Esophagus squamous epithelium (tissue), 4 donors: ENCODE results near the gene STMP1.

Experiments used
- POLR2A ChIP-seq, 4 donors: fragments of 450-650 bp; IDR thresholded peaks; one replicate each; pipeline ENCODE4 v1.6.1; 2017; ENCODE audit warnings: antibody characterized with exemption in 4 of 4, mild to moderate bottlenecking in 4 of 4, moderate library complexity in 3 of 4
- TF ChIP-seq, protein P1 (sequence below), 6 experiments: fragments of 450-650 bp in 4 of 6; fragments of 200-600 bp in 2 of 6; sonication (generic) in 2 of 6; IDR thresholded peaks; one replicate each; pipeline ENCODE4 v1.5.1; 2016 to 2019; ENCODE audit warnings: antibody characterized with exemption in 6 of 6, mild to moderate bottlenecking in 4 of 6, moderate library complexity in 4 of 6

DNA sequence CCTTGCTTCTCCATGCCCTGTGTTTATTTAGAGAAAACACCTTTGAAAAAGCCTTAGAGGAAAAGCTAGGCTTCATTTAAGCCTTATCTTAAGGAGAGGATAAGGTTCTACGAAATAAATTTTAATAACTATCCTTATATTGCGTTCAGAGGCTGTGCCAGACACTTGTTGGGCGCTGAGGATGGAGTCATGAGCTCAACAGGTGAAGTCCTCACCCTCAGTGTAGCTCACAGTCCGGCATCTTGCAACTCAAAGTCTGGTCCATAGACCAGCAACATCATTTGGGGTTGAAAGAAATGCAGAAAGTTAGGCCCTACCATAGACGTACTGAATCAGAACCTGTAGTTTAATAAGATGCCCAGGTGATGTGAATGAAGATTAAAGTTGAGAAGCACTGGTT lies 3.8 kb upstream of the STMP1 start:
- TF ChIP-seq, protein P1, sequence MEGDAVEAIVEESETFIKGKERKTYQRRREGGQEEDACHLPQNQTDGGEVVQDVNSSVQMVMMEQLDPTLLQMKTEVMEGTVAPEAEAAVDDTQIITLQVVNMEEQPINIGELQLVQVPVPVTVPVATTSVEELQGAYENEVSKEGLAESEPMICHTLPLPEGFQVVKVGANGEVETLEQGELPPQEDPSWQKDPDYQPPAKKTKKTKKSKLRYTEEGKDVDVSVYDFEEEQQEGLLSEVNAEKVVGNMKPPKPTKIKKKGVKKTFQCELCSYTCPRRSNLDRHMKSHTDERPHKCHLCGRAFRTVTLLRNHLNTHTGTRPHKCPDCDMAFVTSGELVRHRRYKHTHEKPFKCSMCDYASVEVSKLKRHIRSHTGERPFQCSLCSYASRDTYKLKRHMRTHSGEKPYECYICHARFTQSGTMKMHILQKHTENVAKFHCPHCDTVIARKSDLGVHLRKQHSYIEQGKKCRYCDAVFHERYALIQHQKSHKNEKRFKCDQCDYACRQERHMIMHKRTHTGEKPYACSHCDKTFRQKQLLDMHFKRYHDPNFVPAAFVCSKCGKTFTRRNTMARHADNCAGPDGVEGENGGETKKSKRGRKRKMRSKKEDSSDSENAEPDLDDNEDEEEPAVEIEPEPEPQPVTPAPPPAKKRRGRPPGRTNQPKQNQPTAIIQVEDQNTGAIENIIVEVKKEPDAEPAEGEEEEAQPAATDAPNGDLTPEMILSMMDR (IDR thresholded peaks at IDR 0.05): no peak
- TF ChIP-seq POLR2A (IDR thresholded peaks at IDR 0.05): no peak
